Osteocyte (in vitro differentiated cells): Measurements from ENCODE around the gene FAM222B. TPM values are rescaled to one million over a fixed set of nuclear protein-coding genes. Genes with fewer than 3 reads are reported as not detected.
"Not testable (repeated sequence)": the region's sequence is repeated elsewhere in the genome, so short reads cannot be mapped to it uniquely, and the experiment has no call there.

ENCODE experiments used
- DNase-seq: peaks from one replicate; pipeline ENCODE4 v3.0.0; 2021; ENCODE audit warnings: mixed read lengths; ENCODE audit not compliant: unreplicated experiment; ENCODE audit errors: extremely low spot score
- H3K27ac Mint-ChIP-seq: one replicate; pipeline ENCODE4 v1.8.0; 2021; ENCODE audit warnings: mild to moderate bottlenecking, mixed read lengths; ENCODE audit not compliant: unreplicated experiment
- H3K27me3 Mint-ChIP-seq: one replicate; pipeline ENCODE4 v1.8.0; 2021; ENCODE audit warnings: mixed read lengths; ENCODE audit not compliant: unreplicated experiment
- H3K36me3 Mint-ChIP-seq: one replicate; pipeline ENCODE4 v1.8.0; 2021; ENCODE audit warnings: mixed read lengths; ENCODE audit not compliant: unreplicated experiment
- H3K4me1 Mint-ChIP-seq: one replicate; pipeline ENCODE4 v1.8.0; 2021; ENCODE audit warnings: mixed read lengths; ENCODE audit not compliant: unreplicated experiment
- H3K4me3 Mint-ChIP-seq: one replicate; pipeline ENCODE4 v1.8.0; 2021; ENCODE audit warnings: mild to moderate bottlenecking, moderate library complexity, mixed read lengths; ENCODE audit not compliant: unreplicated experiment
- H3K9me3 Mint-ChIP-seq: one replicate; pipeline ENCODE4 v1.8.0; 2021; ENCODE audit warnings: mixed read lengths; ENCODE audit not compliant: unreplicated experiment
- CTCF ChIP-seq: fragments of 200-600 bp; sonication (generic); IDR thresholded peaks from 2 replicates; pipeline ENCODE4 v1.5.0; 2021; ENCODE audit warnings: antibody characterized with exemption, mild to moderate bottlenecking, moderate library complexity
- total RNA-seq: library from RNA; stranded (reverse); gene quantifications from 2 replicates; pipeline ENCODE4 v1.2.1, GENCODE V29; 2021

The FAM222B gene
- total RNA-seq, 1 donor from 2014 or later = 21.2 TPM

- TF ChIP-seq CTCF = no peak
- H3K36me3 Mint-ChIP-seq = no peaks in the 10 kb centered on the region
- H3K27ac Mint-ChIP-seq = peak overlapping the region; percentile 94
- H3K27me3 Mint-ChIP-seq = no peaks in the 10 kb centered on the region
- H3K9me3 Mint-ChIP-seq = no peaks in the 10 kb centered on the region
- DNase-seq = peak; percentile 99
- peak overlapping the region; percentile 86 for H3K4me3 Mint-ChIP-seq
- peaks cover 41% of the 10 kb centered on the region for H3K4me1 Mint-ChIP-seq
Observed at GRCh38 chr17:28812091-28812747, 30.4 kb downstream of the FAM222B start.

GRCh38 chr17:28811651-28812090, 30.9 kb downstream of the FAM222B start:
- Mint-ChIP-seq H3K36me3 (no peaks in the 10 kb centered on the region), H3K9me3 (no peaks in the 10 kb centered on the region), H3K4me3 (peak overlapping the region; percentile 86), H3K4me1 (peaks cover 45% of the 10 kb centered on the region), H3K27me3 (no peaks in the 10 kb centered on the region), H3K27ac (peak overlapping the region; percentile 76)
- no peak for TF ChIP-seq CTCF
- DNase-seq = no peak

GRCh38 chr17:28810437-28810836, 32.2 kb downstream of the FAM222B start:
- TF ChIP-seq CTCF = no peak
- H3K4me1 Mint-ChIP-seq = peaks cover 52% of the 10 kb centered on the region
- H3K27me3 Mint-ChIP-seq = no peaks in the 10 kb centered on the region
- H3K4me3 Mint-ChIP-seq = no peak overlapping the region
- no peaks in the 10 kb centered on the region for H3K9me3 Mint-ChIP-seq
- peaks cover 3% of the 10 kb centered on the region for H3K36me3 Mint-ChIP-seq
- DNase-seq = no peak
- H3K27ac Mint-ChIP-seq = peak overlapping the region; percentile 50

- peak overlapping the region; percentile 45 for H3K4me3 Mint-ChIP-seq
- DNase-seq = no peak
- H3K36me3 Mint-ChIP-seq = peaks cover 6% of the 10 kb centered on the region
- H3K27me3 Mint-ChIP-seq = no peaks in the 10 kb centered on the region
- no peak for TF ChIP-seq CTCF
- H3K9me3 Mint-ChIP-seq = no peaks in the 10 kb centered on the region
- peaks cover 49% of the 10 kb centered on the region for H3K4me1 Mint-ChIP-seq
- peak overlapping the region; percentile 95 for H3K27ac Mint-ChIP-seq
Observed at GRCh38 chr17:28807925-28808634, 34.5 kb downstream of the FAM222B start.

- no peaks in the 10 kb centered on the region for H3K9me3 Mint-ChIP-seq
- no peak overlapping the region for H3K4me3 Mint-ChIP-seq
- no peak overlapping the region for H3K27ac Mint-ChIP-seq
- no peaks in the 10 kb centered on the region for H3K27me3 Mint-ChIP-seq
- H3K4me1 Mint-ChIP-seq = peaks cover 2% of the 10 kb centered on the region
- no peak for DNase-seq
- H3K36me3 Mint-ChIP-seq = peaks cover 5% of the 10 kb centered on the region
- no peak for TF ChIP-seq CTCF
Observed at GRCh38 chr17:28796062-28796461, 46.5 kb downstream of the FAM222B start.

- not testable (repeated sequence) for H3K9me3 Mint-ChIP-seq, H3K27ac Mint-ChIP-seq, H3K4me3 Mint-ChIP-seq, H3K27me3 Mint-ChIP-seq, H3K36me3 Mint-ChIP-seq, H3K4me1 Mint-ChIP-seq, DNase-seq
Observed at GRCh38 chr17:28794846-28795441, 47.6 kb downstream of the FAM222B start.
